Inflammatory macrophage (primary cell): ENCODE measurements around the gene DHRSX.
"Not testable (repeated sequence)": the region's sequence is repeated elsewhere in the genome, so short reads cannot be mapped to it uniquely, and the experiment has no call there.

Experiments used
- DNase-seq, 2 donors: peaks; one replicate each; pipeline ENCODE4 v3.0.0-alpha.2; 2020 to 2022

The DHRSX gene

DNA sequence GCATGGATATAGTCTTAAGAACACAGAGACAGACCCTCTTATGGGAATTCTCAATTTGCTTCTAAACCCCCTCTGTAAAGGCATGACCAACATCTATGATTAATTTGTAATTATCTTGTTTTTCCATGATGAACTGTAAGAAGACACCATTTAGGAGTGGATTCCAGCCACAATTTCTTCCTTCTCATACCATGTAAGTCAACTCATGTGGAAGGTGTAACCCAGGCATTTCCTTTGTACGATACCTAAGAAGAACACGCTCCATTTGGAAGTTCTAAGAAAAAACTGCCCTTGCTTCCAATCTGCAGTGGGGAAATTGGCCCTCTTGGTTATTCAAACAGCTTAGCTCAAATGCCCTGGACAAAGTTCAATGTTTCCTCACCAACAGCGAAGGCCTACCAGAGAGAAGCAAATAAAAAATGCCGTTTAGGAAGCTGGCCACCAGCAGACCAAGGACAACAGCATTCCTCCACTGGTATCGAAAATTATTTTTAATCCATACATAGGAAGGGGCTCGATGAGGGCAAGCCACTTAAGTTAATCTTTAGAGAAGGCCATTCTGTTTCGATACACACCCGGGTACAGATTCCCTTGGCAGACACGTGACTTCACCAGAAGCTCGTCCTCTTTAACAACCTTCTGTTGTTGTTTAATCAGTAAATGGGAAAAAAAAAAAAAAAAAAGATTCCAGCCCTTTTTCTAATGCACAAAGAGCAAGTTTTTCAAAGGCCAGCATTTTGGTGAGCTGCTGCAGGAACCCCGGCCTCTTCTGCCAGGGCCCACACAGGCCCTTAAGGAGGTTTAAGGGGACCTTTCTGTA lies 2.6 kb downstream of the DHRSX start:
- no peak for DNase-seq

DNA sequence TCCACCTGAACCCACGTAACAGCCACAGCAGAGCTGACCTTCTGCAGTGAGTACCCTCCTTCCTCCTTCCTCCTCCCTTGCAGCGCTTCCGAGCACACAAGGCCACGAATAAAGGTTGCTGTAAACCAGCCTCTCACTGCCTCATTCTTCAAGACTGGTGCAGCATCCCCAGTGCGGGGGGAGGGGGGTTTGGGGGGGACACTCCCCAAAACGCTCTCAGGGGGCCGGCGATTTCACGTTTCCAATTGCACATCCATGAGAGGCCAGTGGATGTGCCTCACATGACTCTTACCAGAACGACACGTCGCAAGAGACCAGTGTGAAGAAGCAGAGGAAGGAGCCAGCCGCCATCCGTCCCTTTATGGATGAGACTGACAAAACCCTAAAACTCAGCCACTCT lies 5.2 kb downstream of the DHRSX start:
- DNase-seq, result no peak

DNA sequence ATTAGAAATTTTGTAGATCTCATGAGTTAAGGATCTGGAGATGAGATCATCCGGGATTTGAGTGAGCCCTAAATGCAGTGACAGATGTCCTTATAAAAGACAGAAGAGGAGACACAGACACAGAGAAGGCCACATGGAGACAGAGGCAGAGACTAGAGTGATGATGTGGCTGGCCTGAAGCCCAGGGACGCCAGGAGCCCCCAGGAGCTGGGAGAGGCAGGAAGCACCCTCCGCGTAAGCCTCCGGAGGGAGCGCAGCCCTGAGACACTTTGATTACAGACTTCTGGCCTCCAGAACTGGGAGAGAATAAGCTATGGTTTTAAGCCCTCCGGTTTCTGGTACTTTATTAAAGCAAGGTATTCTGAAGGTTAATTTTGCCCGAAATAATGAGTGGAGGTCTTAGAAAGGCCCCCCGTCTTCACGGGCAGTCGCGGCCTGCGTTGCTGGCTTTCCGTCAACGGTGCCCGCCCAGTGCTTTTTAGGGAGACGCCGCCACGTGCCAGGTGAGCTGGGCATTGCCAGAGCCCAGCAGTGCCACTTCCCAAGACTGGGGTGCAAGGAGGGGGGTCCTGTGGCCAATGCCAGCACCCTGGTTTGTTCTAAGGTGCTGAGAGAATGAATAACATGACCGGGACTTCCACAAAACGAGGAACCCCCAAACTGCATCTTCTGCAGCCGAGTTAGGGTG lies 8.1 kb downstream of the DHRSX start:
- DNase-seq, result no peak

DNA sequence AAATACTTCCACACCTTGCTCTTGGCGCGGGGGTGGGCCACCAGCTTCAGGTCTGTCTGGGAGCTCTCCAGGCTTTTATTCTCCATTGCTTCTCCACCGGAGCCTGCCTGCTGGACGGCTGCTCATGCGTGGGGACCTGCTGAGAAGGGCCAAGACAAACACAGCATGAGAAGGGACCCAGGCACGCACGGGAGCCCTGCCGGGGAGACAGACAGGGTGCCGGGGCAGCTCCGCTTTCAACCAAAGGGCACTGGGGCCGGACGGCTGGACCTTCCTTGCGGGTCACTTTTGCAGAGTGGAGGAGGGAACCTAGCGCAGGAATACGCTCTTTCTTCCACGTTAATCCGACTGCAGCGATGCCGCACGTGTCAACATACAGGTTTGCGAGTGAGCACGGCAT lies 10.1 kb downstream of the DHRSX start:
- no peak for DNase-seq

DNA sequence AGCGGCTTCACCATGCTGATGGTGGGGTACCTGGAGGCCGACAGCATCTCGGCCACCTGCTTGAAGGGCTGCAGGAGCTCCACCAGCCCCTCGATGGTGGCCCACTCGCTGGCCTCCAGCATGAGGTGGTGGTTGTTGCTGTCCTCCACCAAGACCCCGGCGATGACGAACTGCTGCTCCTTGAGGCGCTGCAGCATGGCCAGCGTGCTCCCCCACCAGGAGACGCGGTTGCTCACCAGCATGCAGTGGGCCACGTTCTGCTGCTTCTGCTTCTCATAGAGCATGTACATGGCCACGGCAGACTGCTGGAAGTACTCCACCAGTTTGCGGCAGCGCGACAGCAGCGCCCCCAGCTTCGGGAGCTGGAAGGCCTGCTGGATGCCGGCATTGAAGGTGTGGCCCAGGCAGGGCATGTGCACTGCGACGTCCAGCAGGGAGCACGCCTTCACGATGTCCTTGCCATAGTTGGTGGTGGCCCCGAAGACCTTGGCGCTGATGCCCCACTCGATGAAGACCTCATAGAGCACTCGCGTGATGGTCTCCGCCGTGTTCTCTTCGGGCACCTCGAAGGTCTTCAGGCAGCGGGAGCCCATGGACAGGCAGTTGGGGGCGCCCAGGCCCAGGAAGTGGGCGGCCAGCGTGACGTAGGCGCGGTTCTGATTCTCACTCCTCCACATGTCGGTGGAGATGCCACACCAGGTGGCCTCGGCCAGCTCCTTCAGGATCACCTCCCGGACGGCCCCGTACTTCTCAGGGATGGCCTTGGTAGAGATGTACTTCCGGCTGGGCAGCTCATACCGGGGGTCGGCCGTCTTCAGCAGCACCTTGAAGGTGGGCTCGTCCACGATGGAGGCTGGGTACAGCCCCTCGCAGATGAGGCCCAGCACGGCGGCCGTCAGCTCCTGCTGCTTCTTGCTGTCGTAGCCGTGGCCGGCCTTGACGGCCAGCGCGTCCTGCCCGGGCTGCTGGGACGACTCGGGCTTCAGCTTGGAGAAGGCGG lies 11.0 kb downstream of the DHRSX start:
- DNase-seq, result no peak

DNA sequence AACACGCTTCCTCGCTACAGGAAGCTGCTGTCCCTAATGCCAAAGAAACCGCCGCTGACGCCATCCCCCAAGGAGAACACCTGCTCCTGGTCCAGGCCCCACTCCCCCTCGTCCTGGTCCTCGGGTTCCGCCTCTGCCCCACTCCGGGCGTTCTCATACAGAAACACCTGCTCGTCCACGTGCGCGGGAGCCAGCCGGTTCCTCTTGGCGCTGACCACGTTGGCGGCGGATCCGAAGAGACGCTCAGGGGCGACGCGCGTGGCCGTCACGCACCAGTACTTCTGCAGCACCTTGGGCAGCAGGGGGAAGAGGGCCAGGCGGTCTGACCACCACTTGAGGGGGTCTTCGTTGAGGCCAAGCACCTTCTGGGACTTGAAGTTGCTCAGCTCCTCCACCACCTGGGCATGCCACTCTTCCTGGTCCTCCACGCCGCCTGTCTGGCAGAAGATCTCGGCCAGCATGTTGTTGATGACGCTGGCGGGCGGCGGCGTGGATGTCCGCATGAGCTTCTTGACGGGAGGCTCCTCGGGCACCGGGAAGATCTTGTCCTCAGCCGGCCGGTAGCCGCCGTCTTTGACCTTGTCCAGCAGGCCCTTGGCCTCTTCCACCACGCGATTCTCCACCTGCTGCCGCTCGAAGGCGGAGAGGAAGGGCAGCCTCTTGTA lies 12.0 kb downstream of the DHRSX start:
- DNase-seq, result no peak

DNA sequence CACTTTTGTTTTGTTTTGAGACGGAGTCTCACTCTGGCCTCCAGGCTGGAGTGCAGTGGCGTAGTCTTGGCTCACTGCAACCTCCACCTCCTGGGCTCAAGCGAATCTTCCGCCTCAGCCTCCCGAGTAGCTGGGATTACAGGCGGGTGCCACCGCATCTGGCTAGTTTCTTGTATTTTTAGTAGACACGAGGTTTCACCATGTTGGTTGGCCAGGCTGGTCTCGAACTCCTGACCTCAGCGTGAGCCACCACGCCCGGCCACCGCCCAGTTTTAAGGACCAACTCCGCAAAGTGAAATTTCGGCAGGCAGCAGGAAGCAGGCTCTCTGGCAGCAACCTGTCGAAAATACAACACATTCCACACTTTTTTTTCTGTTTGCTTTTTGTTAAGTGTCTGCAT lies 13.4 kb downstream of the DHRSX start:
- DNase-seq, result no peak

DNA sequence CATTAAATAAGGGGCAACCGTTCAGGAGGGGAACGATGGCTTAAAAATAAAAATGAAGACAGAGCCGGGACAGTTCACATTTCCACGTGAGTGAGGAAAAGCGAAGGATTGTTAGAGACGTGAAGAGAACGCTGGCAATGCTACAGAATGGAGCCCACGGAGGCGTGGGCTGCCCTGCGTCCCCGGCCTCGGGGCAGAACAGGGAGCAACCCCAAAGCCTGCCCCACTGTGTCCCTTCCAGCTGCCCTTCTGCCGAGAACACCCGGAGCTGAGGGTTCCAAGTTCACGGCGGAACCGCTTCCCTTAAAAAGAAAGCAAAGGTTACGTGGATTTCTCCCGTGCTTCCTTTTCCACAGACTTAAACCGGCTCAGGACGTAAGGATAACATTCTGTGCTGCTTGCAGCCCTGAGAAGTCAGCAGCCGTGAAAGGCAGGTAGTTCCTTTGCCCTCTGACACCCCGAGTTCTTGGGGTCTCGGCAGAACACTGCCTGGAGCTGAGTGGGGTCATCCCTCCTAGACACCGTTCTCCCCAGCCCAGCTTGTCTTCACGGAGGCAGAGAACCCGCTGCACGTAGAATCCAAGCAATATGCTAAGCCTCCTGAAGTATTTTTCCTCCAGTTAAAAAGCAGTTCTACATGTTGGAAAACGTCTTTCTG lies 14.2 kb downstream of the DHRSX start:
- DNase-seq, result no peak

DNA sequence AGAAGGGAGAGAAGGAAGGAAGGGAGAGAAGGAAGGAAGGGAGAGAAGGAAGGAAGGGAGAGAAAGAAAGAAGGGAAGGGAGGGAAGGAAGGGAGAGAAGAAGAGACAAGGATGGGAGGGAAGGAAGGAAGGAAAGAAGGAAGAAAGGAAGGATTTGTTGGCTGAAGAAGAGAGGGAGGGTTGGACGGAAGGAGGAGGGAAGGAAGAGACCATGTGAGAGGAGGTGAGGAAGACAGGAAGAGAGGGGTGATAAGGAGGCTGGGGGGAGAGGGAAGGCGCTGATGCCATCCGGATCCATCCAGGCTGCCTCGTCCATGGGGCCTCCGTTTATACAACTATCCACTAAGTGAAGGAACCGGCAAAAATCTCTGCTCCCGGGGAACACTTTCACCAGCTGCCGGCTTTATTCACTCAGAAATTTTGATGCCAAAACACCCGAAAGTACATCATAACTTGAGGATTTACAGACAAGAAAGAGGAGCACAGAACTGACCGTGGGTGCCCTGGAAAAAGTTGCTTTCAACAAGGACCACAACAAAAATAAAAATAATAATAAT lies 14.9 kb downstream of the DHRSX start:
- DNase-seq, result no peak

DNA sequence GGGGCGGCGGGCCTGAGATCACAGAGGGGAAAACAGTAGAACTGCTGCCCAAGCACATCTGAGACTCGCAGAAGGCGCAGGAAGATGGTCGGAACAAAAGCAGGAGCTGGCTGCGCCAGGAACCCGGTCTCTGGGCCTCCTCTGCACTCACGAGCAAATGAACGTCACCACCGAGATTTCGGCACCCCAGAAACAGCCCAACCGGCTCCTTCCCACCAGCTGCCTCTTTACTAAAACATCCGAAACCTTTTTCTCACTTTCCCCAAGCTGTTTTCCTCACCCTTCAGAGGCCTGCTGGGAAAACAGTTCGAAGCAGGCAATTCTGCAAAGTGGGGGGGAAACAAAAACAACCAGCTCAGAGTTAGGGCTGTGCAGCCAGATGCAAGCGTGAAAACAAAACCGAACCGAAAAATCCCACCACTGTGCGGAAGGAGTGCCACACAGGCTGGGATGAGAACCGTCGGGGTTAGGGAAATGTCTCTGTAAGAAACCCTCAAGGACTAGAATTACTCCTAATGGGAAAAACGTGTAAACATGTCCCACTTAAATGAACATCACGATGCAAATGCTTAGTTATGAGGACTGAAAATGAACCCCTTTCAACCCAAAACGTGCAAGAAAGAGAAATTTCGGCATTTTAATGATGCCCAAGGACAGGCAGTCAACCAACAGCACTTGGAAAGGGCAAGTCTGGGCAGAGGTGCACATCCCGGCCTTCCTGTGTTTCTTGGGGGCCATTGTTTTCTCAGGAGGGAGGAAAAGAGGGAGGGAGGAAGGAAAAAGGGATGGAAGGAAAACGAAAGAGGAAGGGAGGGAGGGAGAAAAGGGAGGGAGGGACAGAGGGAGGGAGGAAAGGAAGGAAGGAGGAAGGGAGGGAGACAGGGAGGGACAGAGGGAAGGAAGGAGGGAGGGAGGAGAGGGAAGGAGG lies 15.8 kb downstream of the DHRSX start:
- no peak for DNase-seq

DNA sequence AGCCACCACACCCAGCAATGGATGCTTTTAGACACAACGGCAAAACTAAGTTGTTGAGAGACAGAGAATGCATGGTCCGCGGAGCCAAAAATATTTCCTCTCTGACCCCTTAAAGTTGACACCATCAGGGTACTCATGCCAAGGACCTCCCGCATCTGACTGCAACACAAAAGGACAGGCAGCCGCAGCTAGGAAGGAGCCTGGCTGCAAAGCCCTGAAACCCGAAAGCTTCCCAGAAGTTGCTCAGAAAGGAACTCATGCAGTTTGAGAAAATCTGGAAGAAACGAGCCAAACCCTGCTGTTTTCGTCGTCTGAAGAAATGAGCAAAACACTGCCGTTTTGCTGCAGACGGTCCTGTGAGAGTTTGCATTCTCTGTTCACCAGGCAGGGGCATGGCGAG lies 16.5 kb downstream of the DHRSX start:
- no peak for DNase-seq

DNA sequence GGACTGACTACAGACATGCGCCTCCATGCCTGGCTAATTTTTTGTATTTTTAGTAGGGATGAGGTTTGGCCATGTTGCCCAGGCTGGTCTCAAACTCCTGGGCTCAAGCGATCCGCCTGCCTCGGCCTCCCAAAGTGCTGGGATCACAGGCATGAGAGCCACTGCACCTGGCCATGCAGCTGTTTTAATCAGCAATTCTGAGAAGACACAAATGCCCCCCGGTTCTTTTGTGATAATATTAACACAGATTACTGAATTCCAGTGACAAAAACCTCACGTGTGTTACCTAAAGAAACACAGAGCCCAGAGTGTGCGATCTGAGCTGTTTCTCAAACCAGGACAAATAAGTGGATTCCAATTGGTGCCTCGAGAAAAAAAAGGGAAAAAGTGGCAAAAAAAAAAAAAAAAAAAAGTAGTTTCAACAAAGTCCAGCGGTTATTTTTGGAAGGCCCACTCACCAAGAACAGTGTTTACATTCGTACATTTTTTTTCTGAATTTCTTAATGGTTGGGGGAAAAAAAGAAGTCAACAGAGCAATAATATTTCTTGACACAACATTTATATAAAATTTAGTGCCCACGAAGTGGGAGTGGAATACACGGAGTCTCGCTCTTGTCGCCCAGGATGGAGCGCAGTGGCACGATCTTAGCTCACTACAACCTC lies 17.2 kb downstream of the DHRSX start:
- no peak for DNase-seq

DNA sequence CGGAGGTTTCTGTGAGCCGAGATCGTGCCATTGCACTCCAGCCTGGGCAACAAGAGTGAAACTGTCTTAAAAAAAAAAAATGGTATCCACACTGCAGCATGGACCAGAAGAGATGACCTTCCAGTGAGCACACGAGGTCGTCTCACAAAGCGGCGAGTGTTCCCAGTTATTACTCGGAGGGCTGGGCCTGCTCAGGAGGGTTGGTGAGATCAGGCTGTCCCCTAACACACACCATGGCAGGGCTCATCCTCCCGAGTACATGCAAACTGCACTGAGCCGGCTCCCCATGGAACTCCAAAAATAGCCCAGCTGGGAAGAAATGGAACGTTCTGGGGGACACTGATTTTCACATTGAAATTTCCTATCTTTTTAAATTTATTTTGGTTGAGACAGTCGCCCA lies 19.2 kb downstream of the DHRSX start:
- not testable (repeated sequence) for DNase-seq

DNA sequence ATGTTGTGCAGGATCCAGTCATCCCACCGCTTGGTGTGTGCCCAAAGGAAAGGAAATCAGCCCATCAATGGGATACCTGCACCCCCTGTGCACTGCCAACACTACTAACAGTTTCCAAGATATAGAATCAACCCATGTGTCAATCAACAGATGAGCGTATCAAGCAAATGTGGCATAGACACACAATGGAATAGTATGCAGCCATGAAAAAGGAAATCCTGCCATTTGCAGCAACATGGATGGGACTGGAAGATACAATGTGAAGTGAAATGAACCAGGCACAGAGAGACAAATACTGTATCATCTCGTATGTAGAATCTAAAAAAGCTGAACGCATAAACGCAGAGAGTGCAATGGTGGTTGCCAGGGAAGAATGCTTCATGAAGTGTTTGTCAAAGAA lies 20.8 kb downstream of the DHRSX start:
- DNase-seq, result not testable (repeated sequence)

DNA sequence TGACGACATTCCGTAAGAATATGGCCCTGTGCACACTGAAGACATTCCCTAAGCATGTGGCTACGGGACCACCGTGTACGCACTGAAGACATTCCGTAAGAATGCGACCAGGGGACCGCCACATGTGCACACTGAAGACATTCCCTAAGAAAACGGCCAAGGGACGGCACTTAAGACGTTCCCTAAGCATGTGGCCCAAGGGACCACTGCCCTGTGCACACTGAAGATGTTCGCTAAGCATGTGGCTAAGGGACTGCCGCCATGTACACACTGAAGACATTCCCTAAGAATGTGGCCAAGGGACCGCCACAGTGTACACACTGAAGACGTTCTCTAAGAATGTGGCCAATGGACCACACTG lies 21.4 kb downstream of the DHRSX start:
- no peak for DNase-seq

DNA sequence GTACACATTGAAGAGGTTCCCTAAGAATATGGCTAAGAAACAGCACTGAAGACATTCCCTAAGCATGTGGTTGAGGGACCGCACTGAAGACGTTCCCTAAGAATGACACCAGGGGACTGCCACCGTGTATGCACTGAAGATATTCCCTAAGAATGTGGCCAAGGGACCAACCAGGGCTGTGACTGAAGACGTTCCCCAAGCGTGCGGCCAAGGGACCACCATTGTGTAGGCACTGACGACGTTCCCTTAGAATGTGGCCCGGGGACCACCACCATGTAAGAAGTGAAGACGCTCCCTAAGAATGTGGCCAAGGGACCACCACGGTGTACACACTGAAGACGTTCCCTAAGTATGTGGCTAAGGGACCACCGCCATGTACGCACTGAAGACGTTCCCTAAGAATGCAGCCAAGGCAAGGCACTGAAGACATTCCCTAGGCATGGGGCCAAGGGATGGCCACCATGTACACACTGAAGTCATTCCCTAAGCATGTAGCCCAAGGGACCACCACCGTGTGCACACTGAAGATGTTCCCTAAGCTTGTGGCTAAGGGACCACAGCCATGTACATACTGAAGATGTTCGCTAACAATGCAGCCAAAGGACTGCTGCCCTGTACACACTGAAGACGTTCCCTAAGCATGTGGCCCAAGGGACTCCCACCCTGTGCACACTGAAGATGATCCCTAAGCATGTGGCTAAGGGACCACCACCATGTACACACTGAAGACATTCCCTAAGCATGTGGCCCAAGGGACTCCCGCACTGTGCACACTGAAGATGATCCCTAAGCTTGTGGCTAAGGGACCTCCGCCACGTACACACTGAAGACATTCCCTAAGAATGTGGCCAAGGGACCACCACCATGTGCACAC lies 22.0 kb downstream of the DHRSX start:
- DNase-seq, result no peak

DNA sequence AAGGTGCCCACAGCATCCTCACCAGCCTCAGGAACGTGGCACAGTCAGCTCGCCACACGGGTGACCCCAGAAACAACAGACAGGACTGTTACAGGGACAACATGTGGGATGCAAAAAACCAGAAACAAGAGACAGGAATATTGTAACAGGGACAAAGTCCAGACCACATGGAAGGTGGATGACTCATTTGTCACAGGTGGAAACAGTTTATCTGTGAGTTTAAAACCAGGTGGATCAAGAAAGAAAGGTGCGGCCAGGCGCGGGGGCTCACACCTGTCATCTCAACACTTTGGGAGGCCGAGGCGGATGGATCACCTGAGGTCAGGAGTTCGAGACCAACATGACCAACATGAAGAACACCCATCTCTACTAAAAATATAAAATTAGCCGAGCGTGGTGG lies 23.5 kb downstream of the DHRSX start:
- not testable (repeated sequence) for DNase-seq

DNA sequence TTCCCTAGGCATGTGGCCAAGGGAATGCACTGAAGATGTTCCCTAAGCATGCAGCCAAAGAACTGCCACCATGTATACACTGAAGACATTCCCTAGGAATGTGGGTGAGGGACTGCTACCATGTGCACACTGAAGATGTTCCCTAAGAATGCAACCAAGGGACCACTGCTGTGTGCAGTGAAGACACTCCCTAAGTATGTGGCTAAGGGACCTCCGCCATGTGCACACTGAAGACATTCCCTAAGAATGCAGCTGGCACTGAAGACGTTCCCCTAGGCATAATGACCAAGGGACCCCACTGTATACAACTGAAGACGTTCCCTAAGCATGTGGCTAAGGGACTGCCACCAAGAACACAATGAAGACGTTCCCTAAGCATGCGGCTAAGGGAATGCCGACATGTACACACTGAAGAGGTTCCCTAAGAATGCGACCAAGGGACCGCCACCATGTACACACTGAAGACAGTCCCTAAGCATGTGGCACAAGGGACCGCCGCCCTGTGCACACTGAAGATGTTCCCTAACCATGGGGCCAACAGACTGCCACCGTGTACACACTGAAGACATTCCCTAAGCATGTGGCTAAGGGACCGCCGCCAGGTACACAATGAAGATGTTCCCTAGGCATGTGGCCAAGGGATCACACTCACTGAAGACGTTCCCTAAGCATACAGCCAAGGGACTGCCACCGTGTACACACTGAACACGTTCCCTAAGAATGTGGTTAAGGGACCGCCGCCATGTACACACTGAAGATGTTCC lies 25.6 kb downstream of the DHRSX start:
- no peak for DNase-seq
